D721Med (cell line): Measurements from ENCODE around the gene UBXN7.
"Not testable (repeated sequence)": the region's sequence is repeated elsewhere in the genome, so short reads cannot be mapped to it uniquely, and the experiment has no call there.

Source experiments
- DNase-seq: peaks from one replicate; pipeline ENCODE4 v3.0.0; 2011; ENCODE audit warnings: low spot score; ENCODE audit not compliant: insufficient read length
- FAIRE-seq: peaks from 2 replicates; lab custom pipeline; 2011; peaks lifted over from hg19 to GRCh38; lab: Jason Lieb, UNC
- CTCF ChIP-seq: IDR thresholded peaks from 2 replicates; pipeline ENCODE4 v1.5.1; 2012; ENCODE audit warnings: mild to moderate bottlenecking, control low read depth; ENCODE audit not compliant: insufficient read depth; ENCODE audit errors: missing control alignments

UBXN7 gene

GRCh38 chr3:196350067-196350466 lies 82.2 kb downstream of the UBXN7 start:
- FAIRE-seq = no peak
- DNase-seq = no peak
- no peak for TF ChIP-seq CTCF

GRCh38 chr3:196348698-196349097 lies 83.5 kb downstream of the UBXN7 start:
- FAIRE-seq = no peak
- TF ChIP-seq CTCF = no peak
- no peak for DNase-seq

- DNase-seq = no peak
- no peak for TF ChIP-seq CTCF
- no peak for FAIRE-seq
Measured at GRCh38 chr3:196344663-196345062, 87.6 kb downstream of the UBXN7 start.

- not testable (repeated sequence) for FAIRE-seq, DNase-seq
Measured at GRCh38 chr3:196343917-196344316, 88.3 kb downstream of the UBXN7 start.

GRCh38 chr3:196341137-196341536 lies 91.1 kb downstream of the UBXN7 start:
- TF ChIP-seq CTCF = no peak
- FAIRE-seq (no peak), DNase-seq (no peak)

GRCh38 chr3:196340466-196340865 lies 91.8 kb downstream of the UBXN7 start:
- no peak for FAIRE-seq
- no peak for DNase-seq
- no peak for TF ChIP-seq CTCF

- no peak for DNase-seq
Measured at GRCh38 chr3:196339493-196340254, 92.6 kb downstream of the UBXN7 start.

More at GRCh38 chr3:196339493-196340254, 92.6 kb downstream of the UBXN7 start:
- FAIRE-seq = no peak
- TF ChIP-seq CTCF = no peak
